ENCODE measurements around the gene GABRG3. TPM values are rescaled to one million over a fixed set of nuclear protein-coding genes. Genes with fewer than 3 reads are reported as not detected.

GABRG3 gene
- total and polyA plus RNA-seq, 2 experiments from 2014 or later = 0.10 to 1.4 TPM

DNA sequence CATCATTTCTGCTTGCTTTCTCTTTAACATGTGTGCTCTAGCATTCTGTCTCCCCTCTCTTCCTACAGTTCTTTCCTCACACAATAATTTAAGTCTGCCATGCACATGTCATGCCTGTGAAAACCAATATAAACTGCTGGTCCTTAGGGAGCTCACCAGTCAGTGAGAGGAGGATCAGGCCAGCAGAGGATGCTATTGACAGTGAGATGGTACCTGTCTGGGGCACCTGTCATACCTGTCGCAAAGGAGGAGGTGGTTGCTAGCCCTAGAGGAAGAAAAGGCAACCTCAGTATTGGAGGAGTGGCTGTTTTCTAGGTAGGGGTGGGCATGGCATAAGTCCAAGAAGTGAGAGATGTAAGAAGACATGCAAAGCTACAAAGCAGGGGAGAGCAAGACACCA lies 194.6 kb downstream of the GABRG3 start:
- peak; percentile 68 for ATAC-seq
- no peaks in the 10 kb centered on the region; the same call in 1 of the 3 replicates for H3K9me3 Mint-ChIP-seq

More for the DNA sequence above, 194.6 kb downstream of the GABRG3 start:
- Histone ChIP-seq H3K4me3 (no peak overlapping the region), H3K79me2 (replicated peaks; ENCODE audit: insufficient read depth) (no peaks in the 10 kb centered on the region), H3K36me3 (ENCODE audit: insufficient read depth) (no peaks in the 10 kb centered on the region), H3K27ac (ENCODE audit: low read depth) (no peak overlapping the region), H3K4me2 (no peak overlapping the region), H3K4me1 (ENCODE audit: insufficient read depth) (no peaks in the 10 kb centered on the region), H3K9me2 (ENCODE audit: insufficient read depth) (peaks cover 10% of the 10 kb centered on the region), H2AFZ (no peak overlapping the region), H3F3A (replicated peaks; ENCODE audit: low read depth) (no peaks in the 10 kb centered on the region), H3K27me3 (ENCODE audit: insufficient read depth) (no peaks in the 10 kb centered on the region), H4K20me1 (replicated peaks; ENCODE audit: insufficient read depth) (no peaks in the 10 kb centered on the region)
- no peaks in the 10 kb centered on the region for H3K36me3 Mint-ChIP-seq (ENCODE audit: low read depth)
- peaks cover 6% of the 10 kb centered on the region for H3K27me3 Mint-ChIP-seq (ENCODE audit: insufficient read depth, low read depth, poor library complexity)
- no peak for DNase-seq (ENCODE audit: low spot score)
- H3K4me3 Mint-ChIP-seq = no peak overlapping the region
- H3K4me1 Mint-ChIP-seq = peaks cover 6% of the 10 kb centered on the region; the same call in 1 of the 3 replicates
- no peak overlapping the region for H3K27ac Mint-ChIP-seq
- TF ChIP-seq, protein P1, sequence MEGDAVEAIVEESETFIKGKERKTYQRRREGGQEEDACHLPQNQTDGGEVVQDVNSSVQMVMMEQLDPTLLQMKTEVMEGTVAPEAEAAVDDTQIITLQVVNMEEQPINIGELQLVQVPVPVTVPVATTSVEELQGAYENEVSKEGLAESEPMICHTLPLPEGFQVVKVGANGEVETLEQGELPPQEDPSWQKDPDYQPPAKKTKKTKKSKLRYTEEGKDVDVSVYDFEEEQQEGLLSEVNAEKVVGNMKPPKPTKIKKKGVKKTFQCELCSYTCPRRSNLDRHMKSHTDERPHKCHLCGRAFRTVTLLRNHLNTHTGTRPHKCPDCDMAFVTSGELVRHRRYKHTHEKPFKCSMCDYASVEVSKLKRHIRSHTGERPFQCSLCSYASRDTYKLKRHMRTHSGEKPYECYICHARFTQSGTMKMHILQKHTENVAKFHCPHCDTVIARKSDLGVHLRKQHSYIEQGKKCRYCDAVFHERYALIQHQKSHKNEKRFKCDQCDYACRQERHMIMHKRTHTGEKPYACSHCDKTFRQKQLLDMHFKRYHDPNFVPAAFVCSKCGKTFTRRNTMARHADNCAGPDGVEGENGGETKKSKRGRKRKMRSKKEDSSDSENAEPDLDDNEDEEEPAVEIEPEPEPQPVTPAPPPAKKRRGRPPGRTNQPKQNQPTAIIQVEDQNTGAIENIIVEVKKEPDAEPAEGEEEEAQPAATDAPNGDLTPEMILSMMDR (conservative IDR thresholded peaks at IDR 0.05; ENCODE audit: low read depth in 2 of 2) = peak in 1 of 2 experiments; percentile 60; a peak in 2 of 4 replicates
- TF ChIP-seq NANOG (IDR thresholded peaks at IDR 0.05; ENCODE audit: borderline replicate concordance) = no peak
- no peak for TF ChIP-seq STAT1 (IDR thresholded peaks at IDR 0.05; ENCODE audit: unreplicated experiment)
- TF ChIP-seq, protein P2, sequence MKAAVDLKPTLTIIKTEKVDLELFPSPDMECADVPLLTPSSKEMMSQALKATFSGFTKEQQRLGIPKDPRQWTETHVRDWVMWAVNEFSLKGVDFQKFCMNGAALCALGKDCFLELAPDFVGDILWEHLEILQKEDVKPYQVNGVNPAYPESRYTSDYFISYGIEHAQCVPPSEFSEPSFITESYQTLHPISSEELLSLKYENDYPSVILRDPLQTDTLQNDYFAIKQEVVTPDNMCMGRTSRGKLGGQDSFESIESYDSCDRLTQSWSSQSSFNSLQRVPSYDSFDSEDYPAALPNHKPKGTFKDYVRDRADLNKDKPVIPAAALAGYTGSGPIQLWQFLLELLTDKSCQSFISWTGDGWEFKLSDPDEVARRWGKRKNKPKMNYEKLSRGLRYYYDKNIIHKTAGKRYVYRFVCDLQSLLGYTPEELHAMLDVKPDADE (IDR thresholded peaks at IDR 0.05) = no peak
- TF ChIP-seq, protein P3, sequence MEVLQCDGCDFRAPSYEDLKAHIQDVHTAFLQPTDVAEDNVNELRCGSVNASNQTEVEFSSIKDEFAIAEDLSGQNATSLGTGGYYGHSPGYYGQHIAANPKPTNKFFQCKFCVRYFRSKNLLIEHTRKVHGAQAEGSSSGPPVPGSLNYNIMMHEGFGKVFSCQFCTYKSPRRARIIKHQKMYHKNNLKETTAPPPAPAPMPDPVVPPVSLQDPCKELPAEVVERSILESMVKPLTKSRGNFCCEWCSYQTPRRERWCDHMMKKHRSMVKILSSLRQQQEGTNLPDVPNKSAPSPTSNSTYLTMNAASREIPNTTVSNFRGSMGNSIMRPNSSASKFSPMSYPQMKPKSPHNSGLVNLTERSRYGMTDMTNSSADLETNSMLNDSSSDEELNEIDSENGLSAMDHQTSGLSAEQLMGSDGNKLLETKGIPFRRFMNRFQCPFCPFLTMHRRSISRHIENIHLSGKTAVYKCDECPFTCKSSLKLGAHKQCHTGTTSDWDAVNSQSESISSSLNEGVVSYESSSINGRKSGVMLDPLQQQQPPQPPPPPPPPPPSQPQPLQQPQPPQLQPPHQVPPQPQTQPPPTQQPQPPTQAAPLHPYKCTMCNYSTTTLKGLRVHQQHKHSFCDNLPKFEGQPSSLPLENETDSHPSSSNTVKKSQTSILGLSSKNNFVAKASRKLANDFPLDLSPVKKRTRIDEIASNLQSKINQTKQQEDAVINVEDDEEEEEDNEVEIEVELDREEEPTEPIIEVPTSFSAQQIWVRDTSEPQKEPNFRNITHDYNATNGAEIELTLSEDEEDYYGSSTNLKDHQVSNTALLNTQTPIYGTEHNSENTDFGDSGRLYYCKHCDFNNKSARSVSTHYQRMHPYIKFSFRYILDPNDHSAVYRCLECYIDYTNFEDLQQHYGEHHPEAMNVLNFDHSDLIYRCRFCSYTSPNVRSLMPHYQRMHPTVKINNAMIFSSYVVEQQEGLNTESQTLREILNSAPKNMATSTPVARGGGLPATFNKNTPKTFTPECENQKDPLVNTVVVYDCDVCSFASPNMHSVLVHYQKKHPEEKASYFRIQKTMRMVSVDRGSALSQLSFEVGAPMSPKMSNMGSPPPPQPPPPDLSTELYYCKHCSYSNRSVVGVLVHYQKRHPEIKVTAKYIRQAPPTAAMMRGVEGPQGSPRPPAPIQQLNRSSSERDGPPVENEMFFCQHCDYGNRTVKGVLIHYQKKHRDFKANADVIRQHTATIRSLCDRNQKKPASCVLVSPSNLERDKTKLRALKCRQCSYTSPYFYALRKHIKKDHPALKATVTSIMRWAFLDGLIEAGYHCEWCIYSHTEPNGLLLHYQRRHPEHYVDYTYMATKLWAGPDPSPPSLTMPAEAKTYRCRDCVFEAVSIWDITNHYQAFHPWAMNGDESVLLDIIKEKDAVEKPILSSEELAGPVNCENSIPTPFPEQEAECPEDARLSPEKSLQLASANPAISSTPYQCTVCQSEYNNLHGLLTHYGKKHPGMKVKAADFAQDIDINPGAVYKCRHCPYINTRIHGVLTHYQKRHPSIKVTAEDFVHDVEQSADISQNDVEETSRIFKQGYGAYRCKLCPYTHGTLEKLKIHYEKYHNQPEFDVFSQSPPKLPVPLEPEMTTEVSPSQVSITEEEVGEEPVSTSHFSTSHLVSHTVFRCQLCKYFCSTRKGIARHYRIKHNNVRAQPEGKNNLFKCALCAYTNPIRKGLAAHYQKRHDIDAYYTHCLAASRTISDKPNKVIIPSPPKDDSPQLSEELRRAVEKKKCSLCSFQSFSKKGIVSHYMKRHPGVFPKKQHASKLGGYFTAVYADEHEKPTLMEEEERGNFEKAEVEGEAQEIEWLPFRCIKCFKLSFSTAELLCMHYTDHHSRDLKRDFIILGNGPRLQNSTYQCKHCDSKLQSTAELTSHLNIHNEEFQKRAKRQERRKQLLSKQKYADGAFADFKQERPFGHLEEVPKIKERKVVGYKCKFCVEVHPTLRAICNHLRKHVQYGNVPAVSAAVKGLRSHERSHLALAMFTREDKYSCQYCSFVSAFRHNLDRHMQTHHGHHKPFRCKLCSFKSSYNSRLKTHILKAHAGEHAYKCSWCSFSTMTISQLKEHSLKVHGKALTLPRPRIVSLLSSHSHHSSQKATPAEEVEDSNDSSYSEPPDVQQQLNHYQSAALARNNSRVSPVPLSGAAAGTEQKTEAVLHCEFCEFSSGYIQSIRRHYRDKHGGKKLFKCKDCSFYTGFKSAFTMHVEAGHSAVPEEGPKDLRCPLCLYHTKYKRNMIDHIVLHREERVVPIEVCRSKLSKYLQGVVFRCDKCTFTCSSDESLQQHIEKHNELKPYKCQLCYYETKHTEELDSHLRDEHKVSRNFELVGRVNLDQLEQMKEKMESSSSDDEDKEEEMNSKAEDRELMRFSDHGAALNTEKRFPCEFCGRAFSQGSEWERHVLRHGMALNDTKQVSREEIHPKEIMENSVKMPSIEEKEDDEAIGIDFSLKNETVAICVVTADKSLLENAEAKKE (CRISPR knock-in tag; IDR thresholded peaks at IDR 0.05) = no peak

Measured in GM23338 (cell line).